ENCODE results near the gene SMPD3. TPM values are rescaled to one million over a fixed set of nuclear protein-coding genes. Genes with fewer than 3 reads are reported as not detected.

SMPD3 gene
- polyA plus RNA-seq, 3 donors, result 0.45 to 1.9 (median 1.6) TPM

- no peak overlapping the region for H3K27ac ChIP-seq (ENCODE audit: low read depth, low read length)
- 42 to 81% (median 53%) methylated on average over 25 to 28 of the region's 28 CpGs for WGBS, 3 donors
Measured at GRCh38 chr16:68356249-68356918, 91.9 kb downstream of the SMPD3 start.

- H3K27ac ChIP-seq (ENCODE audit: low read depth, low read length), result no peak overlapping the region
- 71 to 78% (median 74%) methylated on average over 24 to 28 of the region's 28 CpGs for WGBS, 3 donors
Measured at GRCh38 chr16:68355447-68356248, 92.7 kb downstream of the SMPD3 start.

DNA sequence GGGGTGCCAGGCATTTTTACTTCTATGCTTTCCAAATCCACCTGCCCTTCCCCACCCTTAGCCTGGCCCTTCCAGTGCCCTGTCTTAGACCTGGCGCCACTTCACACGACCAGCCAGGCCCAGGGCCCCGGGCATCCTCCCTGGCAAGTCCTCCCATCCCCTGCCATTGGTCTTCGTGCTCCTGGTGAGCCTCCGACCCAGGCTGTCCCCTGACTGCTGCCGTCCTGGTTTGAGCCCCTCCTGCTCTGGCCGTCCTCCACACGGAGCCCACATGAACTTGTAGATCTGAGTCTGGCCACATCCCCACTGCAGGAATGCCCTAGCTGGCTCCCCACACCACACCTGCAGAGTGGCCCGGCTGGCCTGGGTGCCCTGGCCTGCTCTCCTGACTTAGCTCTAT, 93.5 kb downstream of the SMPD3 start:
- 89 to 95% (median 94%) methylated on average over 9 of the region's 9 CpGs for WGBS, 3 donors
- H3K27ac ChIP-seq (ENCODE audit: low read depth, low read length), result no peak overlapping the region

DNA sequence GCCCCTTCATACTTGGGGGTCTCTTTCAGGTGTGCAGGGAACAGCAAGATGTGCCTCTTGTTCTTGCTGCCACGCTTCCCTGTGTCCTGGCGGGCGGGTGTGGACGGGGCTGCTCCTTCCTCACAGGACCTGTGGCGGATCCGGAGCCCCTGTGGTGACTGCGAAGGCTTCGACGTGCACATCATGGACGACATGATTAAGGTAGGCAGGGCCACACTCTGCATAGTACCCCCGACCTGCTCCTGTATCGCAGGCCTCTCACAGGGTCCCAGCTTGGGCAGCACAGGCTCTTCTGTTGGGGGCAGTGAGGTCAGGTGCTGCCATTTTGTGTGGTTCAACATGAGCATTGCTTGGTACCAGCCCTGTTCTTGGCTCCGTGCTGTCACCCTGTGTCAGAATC, 94.9 kb downstream of the SMPD3 start:
- no peak overlapping the region for H3K27ac ChIP-seq (ENCODE audit: low read depth, low read length)
- WGBS, 3 donors, result 87 to 90% (median 87%) methylated on average over 13 of the region's 13 CpGs

DNA sequence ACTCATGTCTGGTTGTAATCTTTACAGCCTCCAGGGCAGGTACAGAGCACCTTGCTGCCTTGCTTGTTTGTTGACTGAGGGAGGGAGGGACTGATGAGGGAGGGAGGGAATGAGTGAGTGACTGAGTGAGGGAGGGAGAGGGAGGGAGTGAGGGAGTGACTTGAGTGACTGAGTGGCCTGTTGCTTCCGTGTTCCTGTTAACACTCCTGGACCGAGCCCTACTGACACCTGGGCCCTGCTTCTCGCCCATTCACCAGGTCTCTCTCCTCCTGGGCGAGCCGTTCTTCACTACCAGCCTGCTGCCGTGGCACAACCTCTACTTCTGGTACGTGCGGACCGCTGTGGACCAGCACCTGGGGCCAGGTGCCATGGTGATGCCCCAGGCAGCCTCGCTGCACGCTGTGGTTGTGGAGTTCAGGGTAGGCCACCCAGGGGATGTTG, 96.3 kb downstream of the SMPD3 start:
- WGBS, 3 donors, result 87 to 96% (median 90%) methylated on average over 11 of the region's 11 CpGs
- H3K27ac ChIP-seq (ENCODE audit: low read depth, low read length), result no peak overlapping the region

- H3K27ac ChIP-seq (ENCODE audit: low read depth, low read length), result no peak overlapping the region
- 83 to 87% (median 85%) methylated on average over 11 of the region's 11 CpGs for WGBS, 3 donors
Measured at GRCh38 chr16:68351463-68351862, 96.8 kb downstream of the SMPD3 start.

DNA sequence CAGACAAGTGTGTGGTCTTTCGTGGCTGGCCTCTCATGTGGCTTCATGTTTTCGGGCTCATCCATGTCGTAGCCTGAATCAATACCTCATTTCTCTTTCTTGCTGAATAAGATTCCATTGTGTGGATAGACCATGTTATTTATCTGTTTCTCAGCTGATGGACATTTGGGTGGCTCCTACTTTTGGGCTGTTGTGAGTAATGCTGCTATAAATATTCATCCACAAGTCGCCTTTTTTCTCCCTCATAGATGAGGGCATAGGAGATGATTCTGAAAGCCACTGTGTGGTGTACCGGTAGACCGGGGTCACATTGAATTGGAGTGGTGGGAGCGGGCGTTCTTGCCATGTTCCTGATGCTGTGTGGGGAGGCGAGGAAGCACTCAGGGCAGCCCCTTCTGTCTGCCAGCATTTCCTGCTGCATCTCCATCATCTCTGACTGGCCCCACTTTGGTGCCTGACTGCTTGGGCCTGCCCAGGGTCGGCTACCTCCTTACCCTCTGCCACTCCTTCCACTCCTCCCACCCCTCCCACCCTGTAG, 97.4 kb downstream of the SMPD3 start:
- no peak overlapping the region for H3K27ac ChIP-seq (ENCODE audit: low read depth, low read length)
- 93 to 94% (median 93%) methylated on average over 10 of the region's 10 CpGs for WGBS, 3 donors

- H3K27ac ChIP-seq (ENCODE audit: low read depth, low read length), result no peak overlapping the region
- 87 to 93% (median 89%) methylated on average over 10 of the region's 10 CpGs for WGBS, 3 donors
Measured at GRCh38 chr16:68349838-68350410, 98.4 kb downstream of the SMPD3 start.

- no peak overlapping the region for H3K27ac ChIP-seq (ENCODE audit: low read depth, low read length)
- 92 to 93% (median 92%) methylated on average over 25 to 27 of the region's 27 CpGs for WGBS, 3 donors
Measured at GRCh38 chr16:68348639-68349445, 99.5 kb downstream of the SMPD3 start.

DNA sequence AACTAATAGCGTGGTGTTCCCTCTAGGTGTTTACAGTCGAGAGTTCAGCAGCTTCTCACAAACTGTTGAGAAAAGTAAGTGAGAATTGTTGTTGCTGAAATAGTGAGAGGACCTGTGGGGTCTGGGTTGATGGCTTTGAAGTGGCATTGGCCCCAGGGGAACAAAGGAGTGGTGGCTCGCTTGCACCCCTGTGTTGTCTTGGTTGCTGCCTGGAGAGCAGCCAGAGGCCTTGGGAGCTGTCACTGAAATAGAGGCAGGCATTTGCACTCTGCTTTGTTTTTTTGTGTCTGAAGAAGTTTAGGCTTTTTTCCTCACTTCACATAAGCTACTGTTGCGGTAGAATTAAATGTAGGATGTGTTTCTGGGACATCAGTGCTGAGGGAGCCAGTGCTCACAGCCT, 100.7 kb downstream of the SMPD3 start:
- H3K27ac ChIP-seq (ENCODE audit: low read depth, low read length), result no peak overlapping the region
- WGBS, 3 donors, result 86 to 89% (median 89%) methylated on average over 4 of the region's 4 CpGs

DNA sequence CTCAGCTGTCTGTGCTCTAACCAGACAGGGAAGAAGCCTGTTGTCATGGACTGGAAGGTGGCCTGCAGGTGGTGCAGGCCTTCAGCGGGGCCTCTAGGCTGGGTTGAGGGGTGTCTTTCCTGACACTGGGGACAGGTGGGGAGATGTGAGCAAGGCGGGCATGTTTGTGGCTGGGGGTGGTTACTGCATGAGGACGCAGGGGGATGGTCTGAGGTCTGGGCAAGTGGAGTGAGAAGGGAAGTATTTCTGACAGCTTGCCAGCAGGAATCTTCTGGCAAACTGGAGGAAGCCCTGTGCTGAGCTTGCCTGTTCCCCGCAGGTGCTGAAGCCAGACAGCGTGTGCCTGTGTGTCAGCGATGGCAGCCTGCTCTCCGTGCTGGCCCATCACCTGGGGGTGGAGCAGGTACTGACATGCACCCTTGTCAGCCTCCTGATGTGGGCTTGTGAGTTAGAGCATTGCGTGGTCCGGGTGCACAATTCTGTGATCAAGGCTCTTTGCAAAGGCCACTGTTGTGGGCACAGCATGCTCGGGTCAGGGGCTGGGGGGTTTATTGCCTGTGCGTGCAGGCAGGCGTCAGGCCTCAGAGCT, 101.3 kb downstream of the SMPD3 start:
- WGBS, 3 donors, result 88 to 92% (median 89%) methylated on average over 12 of the region's 12 CpGs

GRCh38 chr16:68345958-68346635, 102.2 kb downstream of the SMPD3 start:
- 93 to 96% (median 95%) methylated on average over 16 of the region's 16 CpGs for WGBS, 3 donors
- H3K27ac ChIP-seq (ENCODE audit: low read depth, low read length), result no peak overlapping the region

More for the DNA sequence above, 101.3 kb downstream of the SMPD3 start:
- no peak overlapping the region for H3K27ac ChIP-seq (ENCODE audit: low read depth, low read length)

GRCh38 chr16:68345351-68345810, 102.9 kb downstream of the SMPD3 start:
- 70 to 87% (median 72%) methylated on average over 11 of the region's 11 CpGs for WGBS, 3 donors
- H3K27ac ChIP-seq (ENCODE audit: low read depth, low read length), result no peak overlapping the region

- 66 to 93% (median 70%) methylated on average over 11 of the region's 11 CpGs for WGBS, 3 donors
- no peak overlapping the region for H3K27ac ChIP-seq (ENCODE audit: low read depth, low read length)
Measured at GRCh38 chr16:68344252-68344651, 104.1 kb downstream of the SMPD3 start.

- no peak overlapping the region for H3K27ac ChIP-seq (ENCODE audit: low read depth, low read length)
- WGBS, 3 donors, result 92 to 95% (median 94%) methylated on average over 7 of the region's 7 CpGs
Measured at GRCh38 chr16:68343137-68343536, 105.2 kb downstream of the SMPD3 start.

- 92 to 93% (median 92%) methylated on average over 7 of the region's 7 CpGs for whole genome bisulfite sequencing, 3 donors
- no peak overlapping the region for H3K27ac ChIP-seq (ENCODE audit: low read depth, low read length)
Measured at GRCh38 chr16:68342620-68343019, 105.7 kb downstream of the SMPD3 start.

DNA sequence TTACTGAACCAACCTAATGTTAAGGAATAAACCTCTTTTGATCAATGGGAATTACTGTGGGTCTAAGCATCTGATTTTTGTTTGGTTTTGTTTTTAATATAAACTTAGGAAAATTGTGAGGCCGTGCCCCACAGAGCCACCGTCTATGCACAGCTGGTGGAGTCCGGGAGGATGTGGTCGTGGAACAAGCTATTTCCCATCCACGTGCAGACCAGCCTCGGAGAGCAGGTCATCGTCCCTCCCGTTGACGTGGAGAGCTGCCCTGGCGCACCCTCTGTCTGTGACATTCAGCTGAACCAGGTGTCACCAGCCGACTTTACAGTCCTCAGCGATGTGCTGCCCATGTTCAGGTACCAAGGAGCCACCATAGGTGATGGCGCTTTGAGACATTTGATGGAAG, 109.1 kb downstream of the SMPD3 start:
- H3K27ac ChIP-seq (ENCODE audit: low read depth, low read length), result no peak overlapping the region
- 87 to 96% (median 92%) methylated on average over 13 of the region's 13 CpGs for WGBS, 3 donors
